Measurements from ENCODE around the gene RTN4RL1.

The RTN4RL1 gene

GRCh38 chr17:2049333-2050299 is 24.5 kb upstream of the RTN4RL1 start:
- Histone ChIP-seq H3K4me3 (ENCODE audit: low read length) (peak overlapping the region; percentile 39), H3K27ac (ENCODE audit: low read length) (no peak overlapping the region), H3K9me3 (ENCODE audit: control insufficient read depth, low read depth, low read length) (no peaks in the 10 kb centered on the region), H3K9ac (ENCODE audit: low read length) (no peak overlapping the region), H3K36me3 (ENCODE audit: control insufficient read depth, low read depth, low read length) (no peaks in the 10 kb centered on the region), H3K4me1 (ENCODE audit: control insufficient read depth, low read depth, low read length) (no peaks in the 10 kb centered on the region), H3K27me3 (ENCODE audit: control insufficient read depth, insufficient read depth, low read length) (peaks cover 78% of the 10 kb centered on the region)

GRCh38 chr17:2048805-2049204 is 23.7 kb upstream of the RTN4RL1 start:
- no peaks in the 10 kb centered on the region for H3K36me3 ChIP-seq (ENCODE audit: control insufficient read depth, low read depth, low read length)
- no peak overlapping the region for H3K9ac ChIP-seq (ENCODE audit: low read length)
- no peak overlapping the region for H3K4me3 ChIP-seq (ENCODE audit: low read length)
- no peaks in the 10 kb centered on the region for H3K4me1 ChIP-seq (ENCODE audit: control insufficient read depth, low read depth, low read length)
- H3K27me3 ChIP-seq (ENCODE audit: control insufficient read depth, insufficient read depth, low read length): peaks cover 72% of the 10 kb centered on the region
- H3K27ac ChIP-seq (ENCODE audit: low read length): no peak overlapping the region
- H3K9me3 ChIP-seq (ENCODE audit: control insufficient read depth, low read depth, low read length): no peaks in the 10 kb centered on the region

- H3K4me1 ChIP-seq (ENCODE audit: control insufficient read depth, low read depth, low read length): peaks cover 3% of the 10 kb centered on the region
- peaks cover 60% of the 10 kb centered on the region for H3K27me3 ChIP-seq (ENCODE audit: control insufficient read depth, insufficient read depth, low read length)
- no peak overlapping the region for H3K4me3 ChIP-seq (ENCODE audit: low read length)
Measured at GRCh38 chr17:2047590-2047989, 22.5 kb upstream of the RTN4RL1 start.

GRCh38 chr17:2044263-2044894 is 19.2 kb upstream of the RTN4RL1 start:
- Histone ChIP-seq H3K9me3 (ENCODE audit: control insufficient read depth, low read depth, low read length) (no peaks in the 10 kb centered on the region), H3K4me3 (ENCODE audit: low read length) (no peak overlapping the region), H3K27me3 (ENCODE audit: control insufficient read depth, insufficient read depth, low read length) (peaks cover 33% of the 10 kb centered on the region), H3K9ac (ENCODE audit: low read length) (no peak overlapping the region), H3K27ac (ENCODE audit: low read length) (no peak overlapping the region), H3K4me1 (ENCODE audit: control insufficient read depth, low read depth, low read length) (peaks cover 5% of the 10 kb centered on the region), H3K36me3 (ENCODE audit: control insufficient read depth, low read depth, low read length) (no peaks in the 10 kb centered on the region)

More at GRCh38 chr17:2047590-2047989, 22.5 kb upstream of the RTN4RL1 start:
- no peaks in the 10 kb centered on the region for H3K36me3 ChIP-seq (ENCODE audit: control insufficient read depth, low read depth, low read length)
- H3K9ac ChIP-seq (ENCODE audit: low read length): no peak overlapping the region
- no peak overlapping the region for H3K27ac ChIP-seq (ENCODE audit: low read length)
- no peaks in the 10 kb centered on the region for H3K9me3 ChIP-seq (ENCODE audit: control insufficient read depth, low read depth, low read length)

GRCh38 chr17:2043785-2044184 is 18.7 kb upstream of the RTN4RL1 start:
- peaks cover 27% of the 10 kb centered on the region for H3K27me3 ChIP-seq (ENCODE audit: control insufficient read depth, insufficient read depth, low read length)
- H3K36me3 ChIP-seq (ENCODE audit: control insufficient read depth, low read depth, low read length): no peaks in the 10 kb centered on the region
- H3K4me3 ChIP-seq (ENCODE audit: low read length): no peak overlapping the region
- H3K4me1 ChIP-seq (ENCODE audit: control insufficient read depth, low read depth, low read length): peaks cover 5% of the 10 kb centered on the region
- H3K9me3 ChIP-seq (ENCODE audit: control insufficient read depth, low read depth, low read length): no peaks in the 10 kb centered on the region
- H3K27ac ChIP-seq (ENCODE audit: low read length): no peak overlapping the region
- H3K9ac ChIP-seq (ENCODE audit: low read length): no peak overlapping the region

- Histone ChIP-seq H3K27me3 (ENCODE audit: control insufficient read depth, insufficient read depth, low read length) (peaks cover 18% of the 10 kb centered on the region), H3K4me1 (ENCODE audit: control insufficient read depth, low read depth, low read length) (peaks cover 5% of the 10 kb centered on the region), H3K27ac (ENCODE audit: low read length) (no peak overlapping the region), H3K4me3 (ENCODE audit: low read length) (peak overlapping the region; percentile 78), H3K9ac (ENCODE audit: low read length) (peak overlapping the region; percentile 81), H3K36me3 (ENCODE audit: control insufficient read depth, low read depth, low read length) (no peaks in the 10 kb centered on the region), H3K9me3 (ENCODE audit: control insufficient read depth, low read depth, low read length) (no peaks in the 10 kb centered on the region)
Measured at GRCh38 chr17:2042933-2043332, 17.8 kb upstream of the RTN4RL1 start.

- Histone ChIP-seq H3K27ac (ENCODE audit: low read length) (peak overlapping the region; percentile 51), H3K9ac (ENCODE audit: low read length) (peak overlapping the region; percentile 81), H3K4me3 (ENCODE audit: low read length) (peak overlapping the region; percentile 78), H3K4me1 (ENCODE audit: control insufficient read depth, low read depth, low read length) (peaks cover 5% of the 10 kb centered on the region), H3K36me3 (ENCODE audit: control insufficient read depth, low read depth, low read length) (no peaks in the 10 kb centered on the region), H3K27me3 (ENCODE audit: control insufficient read depth, insufficient read depth, low read length) (peaks cover 13% of the 10 kb centered on the region), H3K9me3 (ENCODE audit: control insufficient read depth, low read depth, low read length) (no peaks in the 10 kb centered on the region)
Measured at GRCh38 chr17:2042390-2042847, 17.3 kb upstream of the RTN4RL1 start.

GRCh38 chr17:2041561-2042389 is 16.6 kb upstream of the RTN4RL1 start, which contains the start of gene OVCA2:
Gene OVCA2 (plus strand): TSS chr17:2042022. CDS start chr17:2042048, 26 bp downstream.
- Histone ChIP-seq H3K9ac (ENCODE audit: low read length) (peak within 1 kb of the TSS; percentile 81), H3K4me3 (ENCODE audit: low read length) (peak within 1 kb of the TSS; percentile 78), H3K36me3 (ENCODE audit: control insufficient read depth, low read depth, low read length) (no peaks in the 10 kb centered on the region), H3K27me3 (ENCODE audit: control insufficient read depth, insufficient read depth, low read length) (peaks cover 11% of the 10 kb centered on the region), H3K4me1 (ENCODE audit: control insufficient read depth, low read depth, low read length) (peaks cover 5% of the 10 kb centered on the region), H3K27ac (ENCODE audit: low read length) (peak within 1 kb of the TSS; percentile 51), H3K9me3 (ENCODE audit: control insufficient read depth, low read depth, low read length) (no peaks in the 10 kb centered on the region)

- Histone ChIP-seq H3K9ac (ENCODE audit: low read length) (peak overlapping the region; percentile 20), H3K36me3 (ENCODE audit: control insufficient read depth, low read depth, low read length) (peaks cover 3% of the 10 kb centered on the region), H3K4me1 (ENCODE audit: control insufficient read depth, low read depth, low read length) (peaks cover 5% of the 10 kb centered on the region), H3K27me3 (ENCODE audit: control insufficient read depth, insufficient read depth, low read length) (peaks cover 9% of the 10 kb centered on the region), H3K9me3 (ENCODE audit: control insufficient read depth, low read depth, low read length) (no peaks in the 10 kb centered on the region), H3K27ac (ENCODE audit: low read length) (no peak overlapping the region), H3K4me3 (ENCODE audit: low read length) (peak overlapping the region; percentile 78)
Measured at GRCh38 chr17:2040942-2041560, 15.9 kb upstream of the RTN4RL1 start.

GRCh38 chr17:2040219-2040827 is 15.2 kb upstream of the RTN4RL1 start:
- no peak overlapping the region for H3K4me3 ChIP-seq (ENCODE audit: low read length)
- H3K4me1 ChIP-seq (ENCODE audit: control insufficient read depth, low read depth, low read length): peaks cover 5% of the 10 kb centered on the region
- peaks cover 6% of the 10 kb centered on the region for H3K27me3 ChIP-seq (ENCODE audit: control insufficient read depth, insufficient read depth, low read length)
- H3K36me3 ChIP-seq (ENCODE audit: control insufficient read depth, low read depth, low read length): peaks cover 3% of the 10 kb centered on the region
- H3K9me3 ChIP-seq (ENCODE audit: control insufficient read depth, low read depth, low read length): no peaks in the 10 kb centered on the region
- H3K27ac ChIP-seq (ENCODE audit: low read length): no peak overlapping the region
- H3K9ac ChIP-seq (ENCODE audit: low read length): no peak overlapping the region
